NB4 (cell line): ENCODE data around the gene NMB.

ENCODE experiments used
- DNase-seq: peaks from one replicate; pipeline ENCODE4 v3.0.0; 2010; ENCODE audit warnings: low read depth
- H3K4me3 ChIP-seq: one replicate; pipeline ENCODE4 v1.5.1; 2011; ENCODE audit warnings: mild to moderate bottlenecking, low read depth, low read length, moderate library complexity
- MYC ChIP-seq: IDR thresholded peaks from 2 replicates; pipeline ENCODE4 v1.6.1; 2011; ENCODE audit warnings: low read depth, low read length
- POLR2A ChIP-seq: IDR thresholded peaks from 2 replicates; pipeline ENCODE4 v1.6.1; 2011; ENCODE audit warnings: mild to moderate bottlenecking; ENCODE audit not compliant: insufficient read length; ENCODE audit errors: extremely low read depth
- TF ChIP-seq, protein P1 (sequence below): IDR thresholded peaks from one replicate; pipeline ENCODE4 v1.5.1; 2012; ENCODE audit warnings: low read depth, low read length
- TF ChIP-seq, protein P2 (sequence below): IDR thresholded peaks from 2 replicates; pipeline ENCODE4 v1.6.1; 2011; ENCODE audit warnings: low read depth, low read length

NMB gene

GRCh38 chr15:84671211-84671610 is 13.2 kb upstream of the NMB start:
- TF ChIP-seq POLR2A (no peak), MYC (no peak)
- TF ChIP-seq, protein P1, sequence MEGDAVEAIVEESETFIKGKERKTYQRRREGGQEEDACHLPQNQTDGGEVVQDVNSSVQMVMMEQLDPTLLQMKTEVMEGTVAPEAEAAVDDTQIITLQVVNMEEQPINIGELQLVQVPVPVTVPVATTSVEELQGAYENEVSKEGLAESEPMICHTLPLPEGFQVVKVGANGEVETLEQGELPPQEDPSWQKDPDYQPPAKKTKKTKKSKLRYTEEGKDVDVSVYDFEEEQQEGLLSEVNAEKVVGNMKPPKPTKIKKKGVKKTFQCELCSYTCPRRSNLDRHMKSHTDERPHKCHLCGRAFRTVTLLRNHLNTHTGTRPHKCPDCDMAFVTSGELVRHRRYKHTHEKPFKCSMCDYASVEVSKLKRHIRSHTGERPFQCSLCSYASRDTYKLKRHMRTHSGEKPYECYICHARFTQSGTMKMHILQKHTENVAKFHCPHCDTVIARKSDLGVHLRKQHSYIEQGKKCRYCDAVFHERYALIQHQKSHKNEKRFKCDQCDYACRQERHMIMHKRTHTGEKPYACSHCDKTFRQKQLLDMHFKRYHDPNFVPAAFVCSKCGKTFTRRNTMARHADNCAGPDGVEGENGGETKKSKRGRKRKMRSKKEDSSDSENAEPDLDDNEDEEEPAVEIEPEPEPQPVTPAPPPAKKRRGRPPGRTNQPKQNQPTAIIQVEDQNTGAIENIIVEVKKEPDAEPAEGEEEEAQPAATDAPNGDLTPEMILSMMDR: no peak
- TF ChIP-seq, protein P2, sequence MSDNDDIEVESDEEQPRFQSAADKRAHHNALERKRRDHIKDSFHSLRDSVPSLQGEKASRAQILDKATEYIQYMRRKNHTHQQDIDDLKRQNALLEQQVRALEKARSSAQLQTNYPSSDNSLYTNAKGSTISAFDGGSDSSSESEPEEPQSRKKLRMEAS: no peak
- DNase-seq: no peak
- no peak overlapping the region for H3K4me3 ChIP-seq

DNA sequence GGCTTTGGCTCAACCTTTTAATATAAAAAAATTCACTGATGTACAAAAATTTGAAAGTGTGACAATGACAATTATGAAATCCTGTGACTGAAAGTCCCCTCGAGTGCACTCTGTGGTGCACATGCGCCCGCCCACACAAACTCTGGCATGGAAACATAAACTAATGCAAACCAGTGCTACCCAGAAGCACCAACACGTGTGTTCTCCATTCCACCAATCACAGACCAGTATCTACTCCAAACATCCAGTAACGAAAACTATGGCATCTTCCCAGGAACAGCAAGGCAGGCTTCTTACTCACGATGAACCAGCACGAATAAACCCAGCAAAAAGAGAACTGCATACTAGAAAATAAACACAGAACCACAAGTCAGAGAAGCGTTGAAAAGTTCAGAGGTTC is 11.7 kb upstream of the NMB start:
- no peak for DNase-seq
- H3K4me3 ChIP-seq: no peak overlapping the region
- TF ChIP-seq, protein P1: no peak
- TF ChIP-seq MYC (no peak), POLR2A (no peak)
- TF ChIP-seq, protein P2: no peak

DNA sequence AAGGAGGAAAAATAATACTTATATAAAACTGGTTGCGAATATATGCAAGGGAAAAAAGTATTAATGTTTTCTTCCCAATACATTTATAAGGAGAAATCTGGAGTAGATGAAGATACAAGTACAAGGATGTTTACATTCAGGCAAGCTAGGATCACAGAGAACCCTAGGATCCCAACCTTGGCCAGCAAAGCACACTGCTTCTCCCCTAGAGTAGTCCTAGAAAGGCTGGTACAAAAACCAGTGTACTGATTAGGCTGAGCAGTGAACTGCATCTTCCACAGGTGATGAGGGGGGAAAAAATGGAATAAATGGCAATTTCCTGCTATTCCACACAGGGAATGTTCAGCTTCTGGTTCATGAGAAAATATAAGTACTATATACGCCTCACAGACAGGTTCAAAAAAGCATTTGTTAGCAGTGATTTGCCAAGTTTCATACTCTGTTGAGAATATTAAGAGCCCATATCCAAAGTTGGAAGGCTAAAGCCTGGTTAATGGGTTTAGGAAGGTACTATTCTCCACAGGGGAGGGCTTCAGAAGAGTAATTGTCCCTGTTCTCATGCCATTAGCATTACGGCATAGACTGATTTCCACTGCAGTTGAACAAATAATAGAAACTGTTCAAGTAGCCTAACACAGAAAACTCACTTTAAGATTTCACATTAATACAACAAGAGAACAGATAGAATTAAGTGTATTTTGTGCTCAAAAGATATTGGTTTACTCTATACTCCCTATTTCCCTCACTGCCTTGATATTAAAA is 10.4 kb upstream of the NMB start:
- TF ChIP-seq, protein P1: no peak
- TF ChIP-seq, protein P2: no peak
- no peak for TF ChIP-seq MYC
- no peak for TF ChIP-seq POLR2A
- DNase-seq: no peak
- no peak overlapping the region for H3K4me3 ChIP-seq

DNA sequence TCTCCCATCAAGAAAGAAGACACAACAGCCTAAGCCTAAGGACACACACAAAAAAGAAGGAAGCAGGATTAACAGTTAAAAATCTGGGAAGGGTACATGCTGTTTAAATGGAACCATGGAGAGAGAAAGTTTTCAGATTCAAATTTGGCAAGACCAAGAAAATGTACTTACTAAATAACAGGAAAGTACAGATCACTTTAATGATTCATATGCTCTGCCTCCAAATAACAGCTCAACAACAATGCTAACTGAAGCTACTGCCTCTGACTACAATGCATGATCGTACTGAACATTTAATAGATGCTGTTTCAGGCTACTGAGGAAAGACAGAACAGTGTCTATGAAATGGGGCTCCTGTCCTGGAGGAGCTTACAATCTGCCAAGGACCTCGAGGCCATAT is 8.4 kb upstream of the NMB start:
- DNase-seq: no peak
- no peak overlapping the region for H3K4me3 ChIP-seq
- TF ChIP-seq, protein P2: no peak
- TF ChIP-seq, protein P1: no peak
- no peak for TF ChIP-seq POLR2A
- TF ChIP-seq MYC: no peak

DNA sequence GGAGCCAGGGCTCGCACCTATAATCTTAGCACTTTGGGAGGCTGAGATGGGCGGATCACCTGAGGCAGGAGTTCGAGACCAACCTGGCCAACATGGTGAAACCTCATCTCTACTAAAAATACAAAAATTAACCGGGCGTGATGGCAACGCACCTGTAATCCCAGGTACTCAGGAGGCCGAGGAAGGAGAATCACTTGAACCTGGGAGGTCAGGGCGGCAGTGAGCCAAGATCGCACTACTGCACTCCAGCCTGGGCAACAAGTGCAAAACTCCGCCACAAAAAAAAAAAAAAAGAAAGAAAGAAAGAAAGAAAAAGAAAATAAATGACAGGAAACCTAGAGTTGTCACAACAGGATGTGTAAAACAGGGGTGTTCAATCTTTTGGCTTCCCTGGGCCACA is 3.0 kb upstream of the NMB start:
- DNase-seq: no peak
- no peak overlapping the region for H3K4me3 ChIP-seq
- TF ChIP-seq POLR2A (no peak), MYC (no peak)
- TF ChIP-seq, protein P1: no peak
